ENCODE results near the gene MRPL44.

Gene MRPL44

DNA sequence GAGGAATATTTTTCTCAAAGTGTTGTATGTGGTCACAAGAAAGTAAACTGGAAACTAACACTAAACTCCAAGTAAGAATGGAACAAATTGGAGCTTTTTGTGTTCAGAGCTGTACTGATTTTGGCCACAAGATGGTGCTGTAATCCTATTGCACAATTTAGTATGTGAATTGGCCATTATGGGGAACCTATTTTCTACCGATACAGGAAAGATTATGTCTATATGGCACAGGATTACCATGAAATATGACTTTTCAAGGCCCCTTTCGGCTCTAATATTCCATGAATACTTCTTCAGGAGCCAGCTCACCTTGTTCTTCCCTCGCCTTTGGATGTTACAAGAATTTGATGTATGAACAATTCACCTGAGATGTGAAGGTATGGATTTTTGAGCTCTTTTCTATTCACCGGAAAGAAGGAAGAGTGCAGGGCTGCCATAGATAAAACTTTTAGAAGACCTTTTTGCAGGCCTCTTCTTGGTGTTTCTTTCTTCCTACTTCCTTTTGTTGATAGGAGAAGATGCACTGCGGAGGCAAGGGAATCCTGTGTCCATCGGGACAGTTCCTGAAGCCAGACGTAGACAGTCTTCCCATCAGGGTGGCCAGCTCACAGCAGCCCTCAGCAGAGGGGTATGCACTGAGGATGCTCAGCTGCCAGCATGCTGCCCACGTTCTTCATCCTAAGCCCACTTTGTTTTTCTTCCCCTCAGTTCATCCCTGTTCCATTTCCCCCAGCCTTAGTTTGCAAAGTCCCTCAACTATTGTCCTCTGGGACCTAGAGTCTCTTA lies 13.3 kb downstream of the MRPL44 start:
- Histone ChIP-seq H4K20me1 (ENCODE audit: insufficient read depth, low read length) (no peaks in the 10 kb centered on the region), H3K36me3 (replicated peaks; ENCODE audit: insufficient read depth, low read length) (no peaks in the 10 kb centered on the region; the same call in none of the 2 replicates), H3K4me2 (ENCODE audit: low read depth, low read length) (no peak overlapping the region), H3K79me2 (ENCODE audit: low read length) (no peaks in the 10 kb centered on the region), H3K27ac (ENCODE audit: low read length) (no peak overlapping the region), H3K9ac (ENCODE audit: low read length) (no peak overlapping the region), H3K9me3 (replicated peaks; ENCODE audit: insufficient read depth, low read length) (no peaks in the 10 kb centered on the region), H3K9me2 (replicated peaks; ENCODE audit: insufficient read depth, low read length) (no peaks in the 10 kb centered on the region), H3K27me3 (replicated peaks; ENCODE audit: insufficient read depth, low read length) (no peaks in the 10 kb centered on the region), H3F3A (ENCODE audit: insufficient read depth, low read length) (no peaks in the 10 kb centered on the region), H3K4me3 (ENCODE audit: low read length) (no peak overlapping the region), H3K4me1 (ENCODE audit: low read length) (no peaks in the 10 kb centered on the region), H2AFZ (ENCODE audit: low read length) (no peak overlapping the region)
- no peak for TF ChIP-seq EZH2 (optimal IDR thresholded peaks at IDR 0.05; ENCODE audit: low read depth, low read length)
- TF ChIP-seq CTCF (IDR thresholded peaks at IDR 0.05; ENCODE audit: low read length): peak; percentile 85
- DNase-seq: peak; percentile 59

GRCh38 chr2:223971731-223972130 lies 14.5 kb downstream of the MRPL44 start:
- no peak for TF ChIP-seq EZH2phosphoT487 (IDR thresholded peaks at IDR 0.05; ENCODE audit: low read length)
- Histone ChIP-seq H3K27me3 (replicated peaks; ENCODE audit: insufficient read depth, low read length) (no peaks in the 10 kb centered on the region), H3K79me2 (ENCODE audit: low read length) (no peaks in the 10 kb centered on the region), H3K4me3 (ENCODE audit: low read length) (no peak overlapping the region), H3K9me2 (replicated peaks; ENCODE audit: insufficient read depth, low read length) (no peaks in the 10 kb centered on the region), H3F3A (ENCODE audit: insufficient read depth, low read length) (no peaks in the 10 kb centered on the region), H3K4me1 (ENCODE audit: low read length) (no peaks in the 10 kb centered on the region), H3K4me2 (ENCODE audit: low read depth, low read length) (no peak overlapping the region), H3K27ac (ENCODE audit: low read length) (no peak overlapping the region), H3K36me3 (replicated peaks; ENCODE audit: insufficient read depth, low read length) (no peaks in the 10 kb centered on the region; the same call in 1 of the 2 replicates), H3K9ac (ENCODE audit: low read length) (no peak overlapping the region), H3K9me3 (replicated peaks; ENCODE audit: insufficient read depth, low read length) (no peaks in the 10 kb centered on the region), H4K20me1 (ENCODE audit: insufficient read depth, low read length) (no peaks in the 10 kb centered on the region), H2AFZ (ENCODE audit: low read length) (no peak overlapping the region)
- no peak for DNase-seq

DNA sequence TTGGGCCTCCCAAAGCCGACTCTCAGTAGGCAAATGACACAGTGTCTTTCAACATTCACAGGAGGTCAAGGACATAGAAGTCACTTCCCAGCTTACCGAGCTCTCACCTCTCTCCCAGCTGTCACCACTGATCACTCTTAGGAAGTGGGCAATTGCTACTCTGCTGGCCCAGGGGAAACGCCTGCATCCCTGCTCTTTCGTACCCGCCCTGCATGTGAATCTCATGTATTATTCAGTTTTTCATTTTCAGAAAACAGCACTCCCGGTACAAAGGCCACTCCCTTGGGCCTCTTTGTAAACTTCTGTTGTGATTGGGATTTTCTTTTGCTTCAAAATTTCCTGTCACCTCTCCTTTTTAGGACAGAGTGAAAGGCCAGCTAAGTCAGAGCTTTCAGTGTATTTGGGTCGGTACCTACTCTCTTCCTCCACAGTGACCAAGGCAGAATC lies 15.4 kb downstream of the MRPL44 start:
- Histone ChIP-seq H3K9me2 (replicated peaks; ENCODE audit: insufficient read depth, low read length) (no peaks in the 10 kb centered on the region), H2AFZ (ENCODE audit: low read length) (no peak overlapping the region), H3K4me3 (ENCODE audit: low read length) (no peak overlapping the region), H3K36me3 (replicated peaks; ENCODE audit: insufficient read depth, low read length) (no peaks in the 10 kb centered on the region; the same call in 1 of the 2 replicates), H4K20me1 (ENCODE audit: insufficient read depth, low read length) (no peaks in the 10 kb centered on the region), H3F3A (ENCODE audit: insufficient read depth, low read length) (no peaks in the 10 kb centered on the region), H3K4me2 (ENCODE audit: low read depth, low read length) (no peak overlapping the region), H3K27ac (ENCODE audit: low read length) (no peak overlapping the region), H3K9ac (ENCODE audit: low read length) (no peak overlapping the region), H3K9me3 (replicated peaks; ENCODE audit: insufficient read depth, low read length) (no peaks in the 10 kb centered on the region), H3K4me1 (ENCODE audit: low read length) (no peaks in the 10 kb centered on the region), H3K27me3 (replicated peaks; ENCODE audit: insufficient read depth, low read length) (no peaks in the 10 kb centered on the region), H3K79me2 (ENCODE audit: low read length) (no peaks in the 10 kb centered on the region)
- TF ChIP-seq CTCF (IDR thresholded peaks at IDR 0.05; ENCODE audit: low read length) (no peak), EZH2 (optimal IDR thresholded peaks at IDR 0.05; ENCODE audit: low read depth, low read length) (no peak), EZH2phosphoT487 (IDR thresholded peaks at IDR 0.05; ENCODE audit: low read length) (no peak)
- DNase-seq: no peak

- Histone ChIP-seq H2AFZ (ENCODE audit: low read length) (no peak overlapping the region), H3K4me1 (ENCODE audit: low read length) (no peaks in the 10 kb centered on the region), H3K79me2 (ENCODE audit: low read length) (no peaks in the 10 kb centered on the region), H4K20me1 (ENCODE audit: insufficient read depth, low read length) (no peaks in the 10 kb centered on the region), H3K36me3 (replicated peaks; ENCODE audit: insufficient read depth, low read length) (no peaks in the 10 kb centered on the region), H3F3A (ENCODE audit: insufficient read depth, low read length) (no peaks in the 10 kb centered on the region), H3K4me2 (ENCODE audit: low read depth, low read length) (no peak overlapping the region), H3K9me2 (replicated peaks; ENCODE audit: insufficient read depth, low read length) (no peaks in the 10 kb centered on the region), H3K9ac (ENCODE audit: low read length) (no peak overlapping the region), H3K4me3 (ENCODE audit: low read length) (no peak overlapping the region), H3K27me3 (replicated peaks; ENCODE audit: insufficient read depth, low read length) (no peaks in the 10 kb centered on the region), H3K27ac (ENCODE audit: low read length) (no peak overlapping the region), H3K9me3 (replicated peaks; ENCODE audit: insufficient read depth, low read length) (no peaks in the 10 kb centered on the region)
- no peak for DNase-seq
- no peak for TF ChIP-seq CTCF (IDR thresholded peaks at IDR 0.05; ENCODE audit: low read length)
- no peak for TF ChIP-seq EZH2phosphoT487 (IDR thresholded peaks at IDR 0.05; ENCODE audit: low read length)
- TF ChIP-seq EZH2 (optimal IDR thresholded peaks at IDR 0.05; ENCODE audit: low read depth, low read length): no peak
Measured at GRCh38 chr2:223973606-223974005, 16.3 kb downstream of the MRPL44 start.

Data from MM.1S (cell line).